Measurements from ENCODE around the gene DNALI1.
"Not testable (repeated sequence)": the region's sequence is repeated elsewhere in the genome, so short reads cannot be mapped to it uniquely, and the experiment has no call there.

DNALI1 gene

GRCh38 chr1:37556712-37557196, at the start of gene DNALI1:
Gene DNALI1, plus strand, starts transcription at chr1:37556940. Its CDS starts 55 bp downstream, at chr1:37556995.
- peak; percentile 100 for DNase-seq

DNA sequence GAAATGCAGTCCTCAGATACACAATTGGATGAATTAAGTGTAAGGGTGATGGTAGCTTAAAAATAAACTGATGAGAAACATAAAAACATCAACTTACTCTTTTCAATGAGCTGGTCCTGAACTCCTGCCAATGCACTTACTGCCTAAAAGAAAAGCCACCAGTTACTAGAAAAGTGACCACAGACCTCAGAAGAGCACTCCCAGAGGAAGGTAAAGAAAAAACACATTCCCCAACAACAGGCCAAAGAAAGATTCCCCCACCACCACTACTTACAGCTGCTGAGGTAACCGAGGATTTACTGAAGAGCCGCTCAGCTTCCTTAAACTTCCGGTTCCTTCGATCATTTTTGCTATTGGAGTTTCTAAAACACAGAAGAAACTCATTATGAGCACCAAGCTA, 47.6 kb upstream of the DNALI1 start:
- DNase-seq = peak; percentile 36

DNA sequence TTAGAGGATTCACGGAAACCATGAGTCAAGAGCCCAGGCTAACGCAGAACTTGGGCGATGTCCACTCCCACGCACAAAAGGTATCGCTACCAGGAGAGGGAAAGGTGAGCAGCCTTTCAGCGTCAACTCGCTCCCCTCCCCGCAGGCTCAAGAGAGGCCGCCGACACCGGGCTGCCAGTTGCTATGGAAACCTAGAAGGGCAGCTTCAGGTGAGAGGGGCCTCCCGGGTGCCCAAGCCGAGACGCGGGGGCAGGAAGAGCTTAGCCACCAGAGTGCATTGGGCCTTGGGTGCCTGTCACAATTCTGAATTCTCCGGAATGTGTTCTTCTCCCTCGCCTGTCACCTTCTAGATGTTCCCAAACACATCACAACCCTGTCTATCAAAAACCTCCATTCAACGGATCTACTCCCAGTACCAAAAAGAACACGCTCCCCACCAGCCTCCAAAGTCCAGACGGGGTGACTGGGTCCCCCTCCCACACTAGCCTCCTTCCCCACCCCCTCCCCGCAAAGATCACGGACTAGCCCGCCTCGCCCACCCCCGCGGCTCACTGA, 42.9 kb upstream of the DNALI1 start:
- peak; percentile 95 for DNase-seq

GRCh38 chr1:37514350-37515184, 42.2 kb upstream of the DNALI1 start, which contains the start of gene MEAF6:
Gene MEAF6, minus strand, starts transcription at chr1:37514766. Its CDS starts 20 bp downstream, at chr1:37514746.
- DNase-seq = peak; percentile 100

DNA sequence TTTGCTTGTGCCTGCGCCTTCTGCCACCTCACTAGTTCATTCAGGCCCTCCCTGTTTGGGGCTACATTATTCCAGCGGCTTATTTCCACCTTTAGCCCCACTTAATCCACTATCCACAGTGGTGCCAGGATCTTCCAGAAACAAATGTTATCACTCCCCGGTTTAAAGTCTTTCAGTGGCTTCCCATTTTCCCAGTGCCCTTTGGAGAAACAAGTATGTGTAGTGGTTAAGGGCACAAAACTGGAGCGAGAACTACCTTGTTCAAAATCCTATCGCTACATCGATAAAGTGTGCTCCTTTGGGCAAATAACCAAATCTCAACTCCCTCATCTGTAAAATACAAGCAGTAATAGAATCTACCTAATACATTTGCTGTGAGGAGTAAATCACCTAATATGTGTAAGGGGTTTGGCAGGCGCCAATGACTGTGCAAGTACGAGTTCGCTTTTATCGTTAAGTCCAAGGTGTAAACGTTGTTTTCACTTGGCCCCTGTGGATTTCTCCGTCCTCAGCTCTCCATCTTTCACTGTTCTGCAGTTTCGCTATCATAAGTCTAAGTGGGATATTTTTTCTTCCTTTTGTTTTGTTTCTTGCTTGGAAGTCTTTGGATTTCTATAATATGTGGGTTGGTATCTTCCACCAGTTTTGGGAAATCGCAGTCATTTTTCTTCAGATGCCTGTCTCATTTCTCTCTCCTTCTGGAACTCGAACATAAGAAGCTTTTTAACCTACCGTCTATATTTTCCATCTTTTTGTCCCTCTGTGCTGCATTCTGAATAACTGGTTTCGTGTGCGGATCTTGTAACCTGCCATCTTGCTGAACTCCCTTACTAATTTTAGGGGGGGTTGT, 41.3 kb upstream of the DNALI1 start:
- peak; percentile 66 for DNase-seq

DNA sequence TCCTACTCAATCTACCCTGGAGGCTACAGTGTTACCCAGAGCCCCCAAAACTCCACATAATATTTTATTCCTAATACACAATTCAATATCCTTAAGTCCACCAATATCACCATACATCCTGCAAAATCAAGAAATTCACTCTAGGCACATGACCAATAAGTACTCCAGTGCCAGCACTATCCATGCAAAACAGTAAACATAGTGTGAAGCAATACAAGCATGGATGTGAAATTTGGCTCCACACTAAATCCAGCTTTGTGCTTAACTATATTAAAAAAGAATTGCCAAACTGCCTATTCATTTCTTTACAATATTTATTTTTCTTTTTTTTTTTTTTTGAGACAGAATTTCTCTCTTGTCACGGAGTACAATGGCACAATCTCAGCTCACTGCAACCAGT, 39.2 kb upstream of the DNALI1 start:
- no peak for DNase-seq

DNA sequence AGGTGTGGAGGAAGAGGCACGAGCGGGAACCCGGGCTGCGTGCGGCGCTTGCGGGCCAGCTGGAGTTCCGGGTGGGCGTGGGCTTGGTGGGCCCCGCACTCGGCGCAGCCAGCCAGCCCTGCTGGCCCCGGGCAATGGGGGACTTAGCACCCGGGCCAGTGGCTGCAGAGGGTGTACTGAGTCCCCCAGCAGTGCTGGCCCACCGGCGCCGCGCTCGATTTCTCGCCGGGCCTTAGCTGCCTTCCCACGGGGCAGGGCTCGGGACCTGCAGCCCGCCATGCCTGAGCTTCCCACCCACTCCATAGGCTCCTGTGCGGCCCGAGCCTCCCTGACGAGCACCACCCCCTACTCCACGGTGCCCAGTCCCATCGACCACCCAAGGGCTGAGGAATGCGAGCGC, 38.5 kb upstream of the DNALI1 start:
- DNase-seq = not testable (repeated sequence)

DNA sequence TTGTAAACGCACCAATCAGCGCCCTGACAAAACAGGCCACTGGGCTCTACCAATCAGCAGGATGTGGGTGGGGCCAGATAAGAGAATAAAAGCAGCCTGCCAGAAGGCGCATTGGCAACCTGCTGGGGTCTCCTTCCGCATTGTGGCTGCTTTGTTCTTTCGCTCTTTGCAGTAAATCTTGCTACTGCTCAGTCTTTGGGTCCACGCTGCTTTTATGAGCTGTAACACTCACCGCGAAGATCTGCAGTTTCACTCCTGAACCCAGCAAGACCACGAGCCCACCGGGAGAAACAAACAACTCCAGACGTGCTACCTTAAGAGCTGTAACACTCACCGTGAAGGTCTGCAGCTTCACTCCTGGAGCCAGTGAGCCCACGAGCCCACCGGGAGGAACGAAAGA, 37.8 kb upstream of the DNALI1 start:
- not testable (repeated sequence) for DNase-seq

DNA sequence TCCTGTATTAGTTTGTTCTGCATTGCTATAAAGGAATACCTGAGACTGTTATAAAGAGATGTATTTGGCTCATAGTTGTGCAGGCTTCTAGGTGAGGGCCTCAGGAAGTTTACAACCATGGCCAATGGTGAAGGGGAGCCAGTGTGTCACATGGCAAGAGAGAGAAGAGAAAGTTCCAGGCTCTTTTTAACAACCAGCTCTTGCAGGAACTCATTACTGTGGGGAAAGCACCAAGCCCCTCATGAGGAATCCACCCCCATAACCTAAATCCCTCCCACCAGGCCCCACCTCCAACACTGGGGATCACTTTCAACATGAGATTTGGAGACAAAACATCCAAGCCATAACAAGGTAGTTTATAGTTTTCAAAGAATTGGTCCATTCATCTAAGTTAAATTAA, 37.1 kb upstream of the DNALI1 start:
- no peak for DNase-seq

DNA sequence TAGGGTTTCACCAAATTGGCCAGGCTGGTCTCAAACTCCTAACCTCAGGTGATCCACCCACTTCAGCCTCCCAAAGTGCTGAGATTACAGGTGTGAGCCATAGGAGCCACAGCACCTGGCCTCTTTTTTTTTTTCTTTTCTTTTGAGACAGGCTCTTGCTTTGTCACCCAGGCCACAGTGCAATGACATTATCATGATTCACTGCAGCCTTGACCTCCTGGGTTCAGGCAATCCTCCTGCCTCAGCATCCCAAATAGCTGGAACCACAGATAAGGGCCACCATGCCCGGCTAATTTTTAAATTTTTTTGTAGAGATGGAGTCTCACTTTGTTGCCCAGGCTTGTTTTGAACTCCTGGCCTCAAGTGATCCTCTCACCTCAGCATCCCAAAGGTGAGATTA, 26.9 kb upstream of the DNALI1 start:
- not testable (repeated sequence) for DNase-seq

- DNase-seq = not testable (repeated sequence)
Observed at GRCh38 chr1:37532418-37533156, 24.2 kb upstream of the DNALI1 start.

- no peak for DNase-seq
Observed at GRCh38 chr1:37533317-37534093, 23.2 kb upstream of the DNALI1 start.

- DNase-seq = no peak
Observed at GRCh38 chr1:37537378-37537777, 19.4 kb upstream of the DNALI1 start.

- DNase-seq = not testable (repeated sequence)
Observed at GRCh38 chr1:37539154-37539553, 17.6 kb upstream of the DNALI1 start.

GRCh38 chr1:37540036-37540785, 16.5 kb upstream of the DNALI1 start:
- DNase-seq = no peak

GRCh38 chr1:37544530-37544929, 12.2 kb upstream of the DNALI1 start:
- DNase-seq = no peak

GRCh38 chr1:37545019-37545418, 11.7 kb upstream of the DNALI1 start:
- no peak for DNase-seq

DNA sequence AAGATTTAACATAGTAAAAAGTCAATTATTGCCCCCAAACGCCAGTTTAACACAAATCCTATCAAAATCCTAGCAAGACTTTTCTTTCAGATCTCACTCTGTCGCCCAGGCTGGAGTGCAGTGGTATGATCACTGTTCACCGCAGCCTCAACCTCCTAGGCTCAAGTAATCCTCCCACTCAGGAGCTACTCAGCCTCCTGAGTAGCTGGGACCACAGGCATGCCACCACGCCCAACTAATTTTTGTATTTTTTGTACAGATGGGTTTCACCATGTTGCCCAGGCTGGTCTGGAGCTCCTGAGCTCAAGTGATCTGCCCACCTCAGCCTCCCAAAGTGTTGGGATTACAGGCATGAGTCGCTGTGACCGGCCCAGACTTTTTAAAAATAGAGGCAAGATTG, 7.4 kb upstream of the DNALI1 start:
- no peak for DNase-seq

GRCh38 chr1:37553598-37553926, 3.2 kb upstream of the DNALI1 start:
- no peak for DNase-seq

- DNase-seq = peak; percentile 100
Observed at GRCh38 chr1:37553927-37554808, 2.6 kb upstream of the DNALI1 start, which contains the start of gene SNIP1. Gene SNIP1, minus strand, starts transcription at chr1:37554293. Its CDS starts 64 bp downstream, at chr1:37554229.

Data from NCI-H510A (cell line).